ENCODE measurements around the gene TMEM95. TPM values are rescaled to one million over a fixed set of nuclear protein-coding genes. Genes with fewer than 3 reads are reported as not detected.

Gene TMEM95
- total RNA-seq, 1 experiment from 2014 or later, result not detected

GRCh38 chr17:7374353-7374752 is 19.4 kb downstream of the TMEM95 start:
- no peak for DNase-seq (ENCODE audit: low spot score)

DNA sequence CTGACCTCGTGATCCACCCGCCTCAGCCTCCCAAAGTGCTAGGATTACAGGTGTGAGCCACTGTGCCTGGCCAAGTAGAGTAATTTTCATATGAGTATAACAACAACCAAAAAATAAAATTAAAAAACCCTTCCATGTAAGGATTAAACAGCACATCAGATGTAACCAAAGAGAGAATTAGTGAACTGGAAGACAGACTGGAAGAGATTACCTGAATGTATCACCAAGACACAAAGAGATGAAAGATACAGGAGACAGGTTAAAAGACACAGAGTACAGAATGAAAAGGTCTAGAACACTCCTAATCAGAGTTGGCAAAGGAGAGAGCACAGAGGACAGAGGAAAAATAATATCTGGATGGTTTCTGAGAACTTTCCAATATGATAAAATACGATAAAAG is 24.2 kb downstream of the TMEM95 start:
- DNase-seq (ENCODE audit: low spot score), result no peak

DNA sequence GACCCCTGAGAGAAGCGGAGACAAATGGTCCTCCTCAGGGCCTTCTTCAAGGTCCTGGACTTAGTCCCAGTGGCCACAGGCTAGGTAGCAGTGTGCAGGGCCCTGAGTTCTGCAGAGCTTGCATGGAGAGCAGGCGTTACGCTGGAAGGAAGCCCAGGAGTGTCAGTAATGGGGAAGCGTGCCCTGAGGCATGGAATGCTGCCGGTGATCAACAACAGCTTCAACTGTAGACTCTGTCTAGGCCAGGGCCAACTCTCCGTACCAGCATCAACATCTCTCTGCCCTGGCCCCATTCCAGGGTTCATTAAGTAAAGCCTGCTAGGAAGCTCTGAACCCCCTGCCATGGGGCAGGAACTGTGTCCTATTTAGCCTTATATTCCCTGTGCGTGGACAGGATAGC is 25.4 kb downstream of the TMEM95 start:
- DNase-seq (ENCODE audit: low spot score), result no peak

DNA sequence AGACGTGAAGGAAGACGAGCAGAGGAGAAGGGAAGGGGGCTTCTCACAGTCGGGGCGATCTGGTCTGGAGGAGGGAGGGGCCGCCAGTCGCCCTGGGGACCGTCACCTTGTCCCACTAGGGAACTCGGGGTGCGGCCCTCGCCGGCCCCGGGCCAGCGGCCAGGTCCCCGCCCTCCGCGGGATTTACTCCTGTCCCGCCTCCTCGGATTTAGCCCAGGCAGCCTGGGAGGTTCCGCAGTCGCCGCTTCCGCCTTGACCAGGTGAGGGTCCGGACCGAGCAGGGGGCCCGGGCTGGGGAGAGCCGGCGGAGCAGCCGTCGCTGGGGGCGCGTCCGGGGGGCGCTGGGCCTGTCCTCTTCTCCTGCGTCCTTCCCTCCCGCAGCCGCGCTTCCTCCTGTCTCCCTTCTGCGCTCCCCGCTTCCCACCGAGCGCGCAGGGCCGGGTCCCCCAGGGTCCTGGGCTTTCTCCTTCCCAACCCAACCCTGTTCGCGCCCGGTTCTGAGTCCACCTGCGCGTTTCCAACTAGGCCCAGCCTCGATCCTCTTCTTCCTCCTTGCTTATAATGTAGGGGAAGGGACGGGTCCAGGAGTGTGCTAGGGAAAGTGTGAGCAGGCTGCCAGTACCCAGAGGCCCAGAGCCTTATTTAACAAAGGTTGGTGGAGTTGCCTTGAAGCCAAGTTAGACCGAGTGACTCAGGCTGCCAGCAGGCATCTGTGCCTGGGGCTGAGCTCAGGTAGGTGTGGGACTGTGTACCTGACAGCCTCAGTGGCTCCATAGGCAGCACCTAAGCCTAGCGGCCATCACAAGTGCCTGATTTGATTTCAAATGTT is 26.1 kb downstream of the TMEM95 start, which contains the start of gene TNK1:
TSS of gene TNK1 (plus strand) at position 235 of the 829 bp plus-strand sequence. CDS start 1,838 bp downstream, outside the sequence.
- DNase-seq (ENCODE audit: low spot score), result no peak

- DNase-seq (ENCODE audit: low spot score), result no peak
Observed at GRCh38 chr17:7382901-7383300, 27.9 kb downstream of the TMEM95 start.

GRCh38 chr17:7383371-7383741 is 28.4 kb downstream of the TMEM95 start:
- DNase-seq (ENCODE audit: low spot score), result no peak

GRCh38 chr17:7383742-7384488 is 29.0 kb downstream of the TMEM95 start:
- DNase-seq (ENCODE audit: low spot score), result no peak

DNA sequence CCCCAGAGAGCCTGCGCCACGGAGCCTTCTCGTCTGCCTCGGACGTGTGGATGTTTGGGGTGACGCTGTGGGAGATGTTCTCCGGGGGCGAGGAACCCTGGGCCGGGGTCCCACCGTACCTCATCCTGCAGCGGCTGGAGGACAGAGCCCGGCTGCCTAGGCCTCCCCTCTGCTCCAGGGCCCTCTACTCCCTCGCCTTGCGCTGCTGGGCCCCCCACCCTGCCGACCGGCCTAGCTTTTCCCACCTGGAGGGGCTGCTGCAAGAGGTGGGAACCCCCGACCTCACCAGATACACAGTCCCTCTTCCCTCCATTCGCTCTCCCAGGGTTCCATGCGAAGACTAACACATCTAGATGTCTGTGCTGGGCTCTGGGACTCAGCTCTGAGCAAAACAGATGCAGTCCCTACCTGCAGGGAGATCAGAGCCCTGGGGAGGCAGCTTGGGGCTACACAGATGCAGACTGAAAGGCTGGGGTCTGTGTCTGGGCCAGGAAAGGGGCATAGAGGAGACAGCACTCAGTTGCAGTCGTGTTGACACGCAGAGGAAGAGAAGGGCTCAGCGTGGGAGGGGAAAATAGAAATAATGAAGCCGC is 29.6 kb downstream of the TMEM95 start:
- no peak for DNase-seq (ENCODE audit: low spot score)

- DNase-seq (ENCODE audit: low spot score), result no peak
Observed at GRCh38 chr17:7388856-7389255, 33.9 kb downstream of the TMEM95 start.

DNA sequence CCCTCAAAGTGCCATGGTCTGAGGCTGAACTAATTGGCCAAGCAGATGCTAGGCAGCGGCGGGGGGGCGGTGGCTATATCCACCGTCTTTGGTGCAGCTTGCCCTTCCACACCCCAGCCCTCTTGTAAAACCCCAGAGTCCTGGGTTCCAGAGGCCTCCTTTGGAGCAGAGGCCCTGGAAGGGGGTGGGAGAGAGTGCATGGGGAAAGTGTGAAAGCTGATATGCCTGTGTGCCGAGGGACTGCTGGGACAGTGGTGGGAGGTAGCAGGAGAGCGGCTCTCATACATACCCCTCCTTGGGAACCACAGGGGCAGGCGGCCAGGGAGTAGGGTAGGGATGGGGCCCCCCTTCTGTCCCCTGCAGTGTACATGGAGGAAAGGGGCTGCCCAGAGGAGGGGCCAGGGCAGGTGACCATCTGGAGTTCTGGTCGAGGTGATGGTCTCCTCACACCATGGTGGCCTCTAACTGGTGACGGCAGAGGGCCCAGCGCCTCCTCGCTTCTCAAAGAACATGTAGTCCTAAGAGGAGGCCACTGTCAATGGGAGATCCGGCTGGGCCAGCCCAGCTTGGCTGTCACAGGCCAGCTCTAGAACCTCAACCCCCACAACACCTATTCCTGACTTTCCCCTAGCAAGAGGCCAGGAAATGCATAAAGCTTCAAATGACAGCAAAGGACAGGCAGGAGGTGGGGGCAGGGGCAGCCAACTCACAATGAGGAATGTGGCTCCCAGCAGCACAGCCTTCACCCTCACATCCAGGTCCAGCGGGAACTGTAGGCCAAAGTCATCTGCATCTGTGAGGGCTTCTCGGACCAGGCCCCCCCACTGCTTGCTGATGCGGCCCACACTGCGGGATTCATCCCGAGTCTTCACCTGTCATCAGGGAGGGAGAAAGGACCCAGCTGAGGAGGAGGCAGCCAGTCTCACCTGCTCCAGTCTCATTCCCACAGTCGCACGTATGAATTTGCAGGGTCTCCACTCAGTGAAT is 35.3 kb downstream of the TMEM95 start:
- no peak for DNase-seq (ENCODE audit: low spot score)

GRCh38 chr17:7391307-7391706 is 36.4 kb downstream of the TMEM95 start:
- DNase-seq (ENCODE audit: low spot score), result no peak

GRCh38 chr17:7392696-7393612 is 38.0 kb downstream of the TMEM95 start:
- no peak for DNase-seq (ENCODE audit: low spot score)

- DNase-seq (ENCODE audit: low spot score), result no peak
Observed at GRCh38 chr17:7393613-7394451, 38.9 kb downstream of the TMEM95 start.

GRCh38 chr17:7394452-7395191 is 39.7 kb downstream of the TMEM95 start, which contains the start of gene PLSCR3:
Gene PLSCR3, minus strand, starts transcription at chr17:7394525. Its CDS starts 415 bp downstream, at chr17:7394110.
- DNase-seq (ENCODE audit: low spot score), result peak; percentile 59

DNA sequence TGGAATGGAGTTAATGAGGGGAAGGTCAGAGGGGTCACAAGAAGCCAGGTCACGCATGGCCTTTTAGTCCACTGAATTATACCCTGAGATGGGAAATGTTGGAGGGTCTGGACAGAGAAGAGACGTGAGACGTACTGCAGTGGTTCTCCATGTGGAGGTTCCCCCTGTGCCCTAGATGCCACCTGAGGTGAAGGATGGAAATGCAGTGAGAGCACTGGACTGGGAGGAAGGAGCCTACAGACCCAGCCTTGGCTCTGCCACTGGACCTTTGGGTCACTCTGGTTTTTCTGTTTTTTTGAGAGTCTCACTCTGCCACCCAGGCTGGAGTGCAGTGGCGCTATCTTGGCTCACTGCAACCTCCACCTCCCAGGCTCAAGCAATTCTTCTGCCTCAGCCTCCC is 41.2 kb downstream of the TMEM95 start:
- DNase-seq (ENCODE audit: low spot score), result no peak

DNA sequence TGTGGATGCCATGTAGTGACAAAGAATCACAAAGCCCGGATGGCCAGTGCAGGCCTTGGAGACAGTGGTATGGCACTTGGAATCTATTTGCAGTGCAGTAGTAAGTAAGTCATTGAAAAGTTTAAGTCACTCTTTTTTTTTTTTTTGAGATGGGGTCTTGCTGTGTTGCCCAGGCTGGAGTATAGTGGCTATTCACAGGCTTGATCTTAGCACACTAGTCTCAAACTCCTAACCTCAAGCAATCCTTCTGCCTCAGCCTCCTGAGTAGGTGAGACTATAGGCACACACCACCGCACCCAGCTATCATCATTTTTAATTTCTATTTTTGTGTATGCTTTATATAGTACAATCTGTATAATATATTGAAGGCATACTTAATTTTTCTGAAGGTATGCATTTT is 43.7 kb downstream of the TMEM95 start:
- no peak for DNase-seq (ENCODE audit: low spot score)

GRCh38 chr17:7403043-7403726 is 48.2 kb downstream of the TMEM95 start:
- DNase-seq (ENCODE audit: low spot score), result no peak

- DNase-seq (ENCODE audit: low spot score), result no peak
Observed at GRCh38 chr17:7403727-7403976, 48.7 kb downstream of the TMEM95 start.

Data from H4 (cell line).